Fibroblast of the aortic adventitia (primary cell): ENCODE measurements around the gene OSBPL3. TPM values are rescaled to one million over a fixed set of nuclear protein-coding genes. Genes with fewer than 3 reads are reported as not detected.

Source experiments
- DNase-seq: peaks from one replicate; pipeline ENCODE4 v3.0.0-alpha.2; 2010; ENCODE audit warnings: low read depth
- H3K4me3 ChIP-seq: 2 replicates; pipeline ENCODE4 v1.5.1; 2011; ENCODE audit warnings: low read depth, mild to moderate bottlenecking, control low read depth, low read length, moderate library complexity
- CTCF ChIP-seq: IDR thresholded peaks from 2 replicates; pipeline ENCODE4 v1.5.1; 2011; ENCODE audit warnings: mild to moderate bottlenecking, low read length, control low read depth, inconsistent platforms; ENCODE audit not compliant: insufficient read depth
- total RNA-seq: library from RNA; depleted of rRNA; stranded (reverse); fragments of >200 nt; gene quantifications from 2 replicates; pipeline ENCODE4 v1.2.3, GENCODE V29; 2012; ENCODE audit warnings: low replicate concordance

OSBPL3 gene
- total RNA-seq, 1 donor: 46.0 TPM

GRCh38 chr7:24949884-24950283 lies 30.1 kb downstream of the OSBPL3 start:
- H3K4me3 ChIP-seq: no peak overlapping the region
- peak; percentile 57 for DNase-seq
- no peak for TF ChIP-seq CTCF

GRCh38 chr7:24948739-24949138 lies 31.2 kb downstream of the OSBPL3 start:
- DNase-seq: no peak

GRCh38 chr7:24946467-24946866 lies 33.5 kb downstream of the OSBPL3 start:
- no peak for DNase-seq
- TF ChIP-seq CTCF: no peak
- H3K4me3 ChIP-seq: no peak overlapping the region

More at GRCh38 chr7:24948739-24949138, 31.2 kb downstream of the OSBPL3 start:
- no peak for TF ChIP-seq CTCF
- no peak overlapping the region for H3K4me3 ChIP-seq

GRCh38 chr7:24945899-24946298 lies 34.1 kb downstream of the OSBPL3 start:
- TF ChIP-seq CTCF: no peak
- H3K4me3 ChIP-seq: no peak overlapping the region
- DNase-seq: no peak

GRCh38 chr7:24943096-24943948 lies 36.7 kb downstream of the OSBPL3 start:
- no peak for DNase-seq
- no peak for TF ChIP-seq CTCF
- no peak overlapping the region for H3K4me3 ChIP-seq

- TF ChIP-seq CTCF: no peak
- H3K4me3 ChIP-seq: no peak overlapping the region
Observed at GRCh38 chr7:24942226-24942625, 37.8 kb downstream of the OSBPL3 start.

More at GRCh38 chr7:24942226-24942625, 37.8 kb downstream of the OSBPL3 start:
- no peak for DNase-seq
